HepG2 (cell line): ENCODE data around the gene DLG2. TPM values are rescaled to one million over a fixed set of nuclear protein-coding genes. Genes with fewer than 3 reads are reported as not detected.

Experiments
- ATAC-seq: fragments of 200-7000 bp; cut with Tn5 transposase; 3 replicates; pipeline ENCODE4 v1.9.1; 2020; ENCODE audit warnings: mild to moderate bottlenecking, moderate library complexity
- BruUV-seq: library from RNA; stranded (reverse); fragments of 400-500 nt; replicated peaks from 2 replicates; lab custom pipeline; 2021; lab: Mats Ljungman, UMichigan
- CTCF ChIA-PET: fragments of 300-600 bp; formaldehyde crosslinking; extraction: SDS; loops from one replicate; lab custom pipeline; 2021; ENCODE audit warnings: low total read pairs, inconsistent platforms, low intra/inter-chr PET ratio; lab: Yijun Ruan, JAX
- POLR2A ChIA-PET: fragments of 350-600 bp; sonication (Branson Sonifier 250); formaldehyde crosslinking; loops from one replicate; lab custom pipeline; 2020; ENCODE audit warnings: antibody characterized with exemption, inconsistent platforms; lab: Yijun Ruan, JAX
- DNase-seq: peaks from one replicate; pipeline ENCODE4 v3.0.0-alpha.2; 2015; ENCODE audit warnings: low spot score
- FAIRE-seq: peaks from 3 replicates; lab custom pipeline; 2011; peaks lifted over from hg19 to GRCh38; lab: Jason Lieb, UNC
- H2AFZ ChIP-seq: one replicate; pipeline ENCODE4 v1.6.1; 2011; ENCODE audit warnings: low read length, inconsistent platforms
- H3K27ac ChIP-seq: fragments of 300-600 bp; 3 replicates; pipeline ENCODE4 v1.8.0; 2011; ENCODE audit warnings: mixed run types, mild to moderate bottlenecking, mixed read lengths, low read length, inconsistent platforms; ENCODE audit not compliant: insufficient read depth; ENCODE audit errors: extremely low read length
- H3K27me3 ChIP-seq, 2 experiments: fragments of 200-600 bp in 1 of 2; 2 replicates in 1 of 2; 3 replicates in 1 of 2; pipeline versions ENCODE4 v1.6.0 to v1.8.0; 2011; ENCODE audit warnings: low read length in 2 of 2, mild to moderate bottlenecking in 2 of 2, moderate library complexity in 2 of 2, inconsistent platforms in 1 of 2; ENCODE audit not compliant: insufficient read depth in 2 of 2, control insufficient read depth in 1 of 2
- H3K36me3 ChIP-seq, 2 experiments: fragments of 200-600 bp in 1 of 2; replicated peaks in 1 of 2; 2 replicates in 1 of 2; 3 replicates in 1 of 2; pipeline versions ENCODE4 v1.5.1 to v1.8.0; 2011; ENCODE audit warnings: low read length in 2 of 2, inconsistent platforms in 1 of 2; ENCODE audit not compliant: insufficient read depth in 2 of 2, control insufficient read depth in 1 of 2
- H3K4me1 ChIP-seq: 2 replicates; pipeline ENCODE4 v1.5.1; 2012; ENCODE audit warnings: low read length, inconsistent platforms; ENCODE audit not compliant: insufficient read depth
- H3K4me2 ChIP-seq: 2 replicates; pipeline ENCODE4 v1.6.0; 2011; ENCODE audit warnings: low read depth, low read length, inconsistent platforms
- H3K4me3 ChIP-seq, 3 experiments: fragments of 200-600 bp in 1 of 3; sonication (generic), shearing (Covaris generic) in 1 of 3; replicated peaks in 1 of 3; 2 replicates each; pipeline ENCODE4 v1.5.1; 2011 to 2016; ENCODE audit warnings: low read length in 3 of 3, inconsistent platforms in 2 of 3, low read depth in 2 of 3, mild to moderate bottlenecking in 2 of 3, control low read depth in 1 of 3, mixed read lengths in 1 of 3; ENCODE audit not compliant: insufficient read depth in 1 of 3
- H3K79me2 ChIP-seq: one replicate; pipeline ENCODE4 v1.6.1; 2011; ENCODE audit warnings: low read length, inconsistent platforms; ENCODE audit not compliant: insufficient read depth
- H3K9ac ChIP-seq: 2 replicates; pipeline ENCODE4 v1.6.0; 2011; ENCODE audit warnings: mild to moderate bottlenecking, low read depth, low read length, inconsistent platforms; ENCODE audit not compliant: insufficient read depth
- H3K9me3 ChIP-seq: 2 replicates; pipeline ENCODE4 v1.5.1; 2012; ENCODE audit warnings: mild to moderate bottlenecking, low read length
- H4K20me1 ChIP-seq: 2 replicates; pipeline ENCODE4 v1.6.0; 2011; ENCODE audit warnings: inconsistent platforms, mild to moderate bottlenecking, low read length, moderate library complexity; ENCODE audit not compliant: insufficient read depth
- CBFB ChIP-seq: sonication (generic); formaldehyde crosslinking; IDR thresholded peaks from 2 replicates; pipeline ENCODE4 v1.4.0; 2020; ENCODE audit warnings: missing genetic modification reagents
- CC2D1A ChIP-seq: sonication (generic); formaldehyde crosslinking; IDR thresholded peaks from 2 replicates; pipeline ENCODE4 v1.8.1; 2023; ENCODE audit warnings: mild to moderate bottlenecking, missing genetic modification reagents
- HES4 ChIP-seq: sonication (generic); formaldehyde crosslinking; IDR thresholded peaks from 2 replicates; pipeline ENCODE4 v1.9.0; 2021; ENCODE audit warnings: mild to moderate bottlenecking, missing genetic modification reagents, borderline replicate concordance
- KDM1A ChIP-seq: IDR thresholded peaks from 2 replicates; pipeline ENCODE4 v1.6.1; 2016; ENCODE audit warnings: missing compliant biosample characterization
- MIXL1 ChIP-seq: IDR thresholded peaks from 2 replicates; pipeline ENCODE4 v1.6.1; 2016
- NR2F2 ChIP-seq: IDR thresholded peaks from 2 replicates; pipeline ENCODE4 v1.6.1; 2012; ENCODE audit warnings: low read depth, inconsistent platforms, borderline replicate concordance
- REL ChIP-seq: sonication (generic); formaldehyde crosslinking; conservative IDR thresholded peaks from 2 replicates; pipeline ENCODE4 v1.8.0; 2022; ENCODE audit warnings: mild to moderate bottlenecking, missing genetic modification reagents, moderate library complexity
- SMAD1 ChIP-seq: sonication (generic); formaldehyde crosslinking; IDR thresholded peaks from 2 replicates; pipeline ENCODE4 v1.4.0; 2020; ENCODE audit warnings: missing genetic modification reagents, low read depth, mild to moderate bottlenecking, borderline replicate concordance
- SRSF1 ChIP-seq: fragments of 200-400 bp; formaldehyde crosslinking; optimal IDR thresholded peaks from 2 replicates; pipeline ENCODE3; 2017; ENCODE audit warnings: mild to moderate bottlenecking, low read depth, low read length, moderate library complexity
- SRSF9 ChIP-seq: fragments of 200-400 bp; formaldehyde crosslinking; IDR thresholded peaks from 2 replicates; pipeline ENCODE4 v1.6.1; 2018; ENCODE audit warnings: borderline replicate concordance, mild to moderate bottlenecking, low read depth, low read length; ENCODE audit not compliant: insufficient read depth, poor library complexity, severe bottlenecking
- ZNF264 ChIP-seq: sonication (generic); formaldehyde crosslinking; IDR thresholded peaks from 2 replicates; pipeline ENCODE4 v1.4.0; 2020; ENCODE audit warnings: missing genetic modification reagents
- ZNF333 ChIP-seq: sonication (generic); formaldehyde crosslinking; IDR thresholded peaks from 2 replicates; pipeline ENCODE4 v1.4.0; 2020; ENCODE audit warnings: mild to moderate bottlenecking, missing genetic modification reagents, borderline replicate concordance
- ZNF343 ChIP-seq: sonication (generic); formaldehyde crosslinking; IDR thresholded peaks from 2 replicates; pipeline ENCODE4 v1.4.0; 2020; ENCODE audit warnings: mild to moderate bottlenecking, missing genetic modification reagents
- ZNF577 ChIP-seq: sonication (generic); formaldehyde crosslinking; IDR thresholded peaks from 2 replicates; pipeline ENCODE4 v1.4.0; 2020; ENCODE audit warnings: mild to moderate bottlenecking, low read depth, missing genetic modification reagents, borderline replicate concordance
- in situ Hi-C: cut with HindIII; loops from 2 replicates; pipeline ENCODE4 v1.10.0; 2017; ENCODE audit warnings: low pct_unique_long_range_greater_than_20kb; ENCODE audit not compliant: extremely low pct_ligation_motif_present
- intact Hi-C: fragments of 100-400 bp; cut with micrococcal nuclease; formaldehyde crosslinking; loops from one replicate; pipeline ENCODE4 v1.10.0; 2022; ENCODE audit not compliant: unreplicated experiment
- polyA plus RNA-seq, 8 experiments: library from polyadenylated mRNA; depleted of rRNA in 3 of 8; stranded (reverse) in 7 of 8; unstranded in 1 of 8; fragments of >200 nt; fragmentation: Illumina TruSeq in 4 of 8; extraction: Trizol in 4 of 8; gene quantifications; 2 replicates each; pipeline versions ENCODE4 v1.2.1 to v1.2.3, GENCODE V29; 2011 to 2016; ENCODE audit warnings: low read depth in 4 of 8, missing spikeins in 1 of 8, mixed read lengths in 1 of 8; ENCODE audit not compliant: insufficient read depth in 1 of 8
- total RNA-seq, 5 experiments: library from RNA; depleted of rRNA; stranded (reverse); fragments of >200 nt; fragmentation: Illumina TruSeq; extraction: Trizol; gene quantifications; 2 replicates each; pipeline ENCODE4 v1.2.3, GENCODE V29; 2016; ENCODE audit warnings: low read depth in 1 of 5
- TF ChIP-seq, protein P1 (sequence below): sonication (generic); formaldehyde crosslinking; IDR thresholded peaks from 2 replicates; pipeline ENCODE4 v1.5.0; 2020; ENCODE audit warnings: mild to moderate bottlenecking, low read depth, missing genetic modification reagents, borderline replicate concordance
- TF ChIP-seq, protein P2 (sequence below), 2 experiments: sonication (generic) in 1 of 2; formaldehyde crosslinking in 1 of 2; IDR thresholded peaks; 2 replicates each; pipeline versions ENCODE4 v1.5.1 to v1.6.1; 2011 to 2020; ENCODE audit warnings: borderline replicate concordance in 1 of 2, low read depth in 1 of 2, low read length in 1 of 2, mild to moderate bottlenecking in 1 of 2, missing genetic modification reagents in 1 of 2, moderate library complexity in 1 of 2
- TF ChIP-seq, protein P3 (sequence below): sonication (generic); formaldehyde crosslinking; IDR thresholded peaks from 2 replicates; pipeline ENCODE4 v1.5.1; 2020; ENCODE audit warnings: missing genetic modification reagents, mild to moderate bottlenecking, borderline replicate concordance
- TF ChIP-seq, protein P4 (sequence below): IDR thresholded peaks from 2 replicates; pipeline ENCODE4 v1.6.1; 2012; ENCODE audit warnings: low read length, improper control_type of control experiment

Gene DLG2
- total and polyA plus RNA-seq, 2 of the 13 experiments (the other 11 are each of a cell fraction or from before 2014, with no cell fraction given), result 0.46 to 1.0 TPM

DNA sequence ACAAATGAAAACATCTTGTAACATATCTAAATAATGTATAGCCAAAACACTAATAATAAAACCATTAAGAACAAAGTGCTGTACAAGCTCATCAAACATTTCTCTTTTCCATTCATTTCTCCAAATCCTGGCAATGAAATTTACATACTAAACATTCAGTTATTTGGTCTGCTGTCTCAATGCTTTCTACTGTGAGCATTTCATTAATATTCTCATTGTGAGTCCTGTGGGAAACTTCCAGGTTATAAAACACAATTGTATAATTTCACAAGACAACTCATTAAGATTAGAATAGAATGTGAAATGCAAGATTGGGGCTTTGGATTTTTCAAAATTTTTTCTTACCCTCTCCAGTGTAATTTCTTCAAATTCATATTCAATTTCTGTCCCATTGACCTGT lies 1464.0 kb downstream of the DLG2 start:
- intact Hi-C loops (no loop called here), in situ Hi-C loops (no loop called here)
- no TSS peak for BruUV-seq
- Histone ChIP-seq H3K9me3 (no peaks in the 10 kb centered on the region), H3K27ac (no peak overlapping the region), H3K36me3 (no peaks in the 10 kb centered on the region), H3K79me2 (no peaks in the 10 kb centered on the region), H3K4me2 (no peak overlapping the region), H3K4me3 (no peak overlapping the region), H2AFZ (no peak overlapping the region), H3K27me3 (no peaks in the 10 kb centered on the region), H3K9ac (no peak overlapping the region), H4K20me1 (no peaks in the 10 kb centered on the region), H3K4me1 (no peaks in the 10 kb centered on the region)
- FAIRE-seq (no peak), DNase-seq (no peak), ATAC-seq (no peak)
- ChIA-PET POLR2A (no interaction called here), CTCF (no interaction called here)
- no peak for TF ChIP-seq SRSF1
- TF ChIP-seq NR2F2, result no peak
- TF ChIP-seq, protein P1, sequence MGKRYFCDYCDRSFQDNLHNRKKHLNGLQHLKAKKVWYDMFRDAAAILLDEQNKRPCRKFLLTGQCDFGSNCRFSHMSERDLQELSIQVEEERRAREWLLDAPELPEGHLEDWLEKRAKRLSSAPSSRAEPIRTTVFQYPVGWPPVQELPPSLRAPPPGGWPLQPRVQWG (CRISPR knock-in tag), result no peak
- TF ChIP-seq, protein P2, sequence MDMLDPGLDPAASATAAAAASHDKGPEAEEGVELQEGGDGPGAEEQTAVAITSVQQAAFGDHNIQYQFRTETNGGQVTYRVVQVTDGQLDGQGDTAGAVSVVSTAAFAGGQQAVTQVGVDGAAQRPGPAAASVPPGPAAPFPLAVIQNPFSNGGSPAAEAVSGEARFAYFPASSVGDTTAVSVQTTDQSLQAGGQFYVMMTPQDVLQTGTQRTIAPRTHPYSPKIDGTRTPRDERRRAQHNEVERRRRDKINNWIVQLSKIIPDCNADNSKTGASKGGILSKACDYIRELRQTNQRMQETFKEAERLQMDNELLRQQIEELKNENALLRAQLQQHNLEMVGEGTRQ (IDR thresholded peaks at IDR 0.05; ENCODE audit: low read depth, low read length), result no peak
- TF ChIP-seq, protein P2 (CRISPR knock-in tag; IDR thresholded peaks at IDR 0.05; ENCODE audit: borderline replicate concordance), result no peak
- TF ChIP-seq, protein P3, sequence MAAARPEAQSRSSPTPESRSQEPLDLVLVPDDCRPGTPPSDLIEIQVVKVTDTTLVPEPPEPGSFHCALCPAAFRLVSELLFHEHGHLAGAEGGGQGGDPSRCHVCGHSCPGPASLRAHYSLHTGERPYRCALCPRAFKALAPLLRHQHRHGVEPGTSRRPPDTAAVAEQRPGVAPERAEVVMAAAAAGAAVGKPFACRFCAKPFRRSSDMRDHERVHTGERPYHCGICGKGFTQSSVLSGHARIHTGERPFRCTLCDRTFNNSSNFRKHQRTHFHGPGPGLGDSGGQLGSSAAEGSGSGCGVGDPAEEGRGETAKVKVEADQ (CRISPR knock-in tag), result no peak
- no peak for TF ChIP-seq MIXL1 (CRISPR knock-in tag)
- TF ChIP-seq ZNF343 (CRISPR knock-in tag), result no peak
- TF ChIP-seq CBFB (CRISPR knock-in tag), result no peak
- TF ChIP-seq ZNF333 (CRISPR knock-in tag), result no peak
- TF ChIP-seq HES4 (CRISPR knock-in tag), result no peak
- TF ChIP-seq ZNF577 (CRISPR knock-in tag), result no peak
- TF ChIP-seq KDM1A (CRISPR knock-in tag), result no peak
- TF ChIP-seq SMAD1 (CRISPR knock-in tag), result no peak
- no peak for TF ChIP-seq CC2D1A (CRISPR knock-in tag)
- TF ChIP-seq REL, result no peak
- TF ChIP-seq SRSF9, result no peak
- no peak for TF ChIP-seq ZNF264
- TF ChIP-seq, protein P4, sequence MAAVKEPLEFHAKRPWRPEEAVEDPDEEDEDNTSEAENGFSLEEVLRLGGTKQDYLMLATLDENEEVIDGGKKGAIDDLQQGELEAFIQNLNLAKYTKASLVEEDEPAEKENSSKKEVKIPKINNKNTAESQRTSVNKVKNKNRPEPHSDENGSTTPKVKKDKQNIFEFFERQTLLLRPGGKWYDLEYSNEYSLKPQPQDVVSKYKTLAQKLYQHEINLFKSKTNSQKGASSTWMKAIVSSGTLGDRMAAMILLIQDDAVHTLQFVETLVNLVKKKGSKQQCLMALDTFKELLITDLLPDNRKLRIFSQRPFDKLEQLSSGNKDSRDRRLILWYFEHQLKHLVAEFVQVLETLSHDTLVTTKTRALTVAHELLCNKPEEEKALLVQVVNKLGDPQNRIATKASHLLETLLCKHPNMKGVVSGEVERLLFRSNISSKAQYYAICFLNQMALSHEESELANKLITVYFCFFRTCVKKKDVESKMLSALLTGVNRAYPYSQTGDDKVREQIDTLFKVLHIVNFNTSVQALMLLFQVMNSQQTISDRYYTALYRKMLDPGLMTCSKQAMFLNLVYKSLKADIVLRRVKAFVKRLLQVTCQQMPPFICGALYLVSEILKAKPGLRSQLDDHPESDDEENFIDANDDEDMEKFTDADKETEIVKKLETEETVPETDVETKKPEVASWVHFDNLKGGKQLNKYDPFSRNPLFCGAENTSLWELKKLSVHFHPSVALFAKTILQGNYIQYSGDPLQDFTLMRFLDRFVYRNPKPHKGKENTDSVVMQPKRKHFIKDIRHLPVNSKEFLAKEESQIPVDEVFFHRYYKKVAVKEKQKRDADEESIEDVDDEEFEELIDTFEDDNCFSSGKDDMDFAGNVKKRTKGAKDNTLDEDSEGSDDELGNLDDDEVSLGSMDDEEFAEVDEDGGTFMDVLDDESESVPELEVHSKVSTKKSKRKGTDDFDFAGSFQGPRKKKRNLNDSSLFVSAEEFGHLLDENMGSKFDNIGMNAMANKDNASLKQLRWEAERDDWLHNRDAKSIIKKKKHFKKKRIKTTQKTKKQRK, result no peak
